Measurements from ENCODE around the gene PICK1. TPM values are rescaled to one million over a fixed set of nuclear protein-coding genes. Genes with fewer than 3 reads are reported as not detected.
"Not testable (repeated sequence)": the region's sequence is repeated elsewhere in the genome, so short reads cannot be mapped to it uniquely, and the experiment has no call there.

Gene PICK1
- total RNA-seq, 2 donors from 2014 or later: 15.7 to 17.5 TPM

GRCh38 chr22:38071421-38072321 is 14.5 kb downstream of the PICK1 start:
- intact Hi-C loops (cut with DNase I): loop anchor here in 1 of 2 donors (10.0 kb wide), 1 partner anchor 283 kb away; no protein-coding TSS in a partner anchor
- no peak for DNase-seq (ENCODE audit: low spot score)

- intact Hi-C loops (cut with DNase I): loop anchor here in 1 of 2 donors (10.0 kb wide), 1 partner anchor 282 kb away; no protein-coding TSS in a partner anchor
- no peak for DNase-seq (ENCODE audit: low spot score)
These were observed 15.3 kb downstream of the PICK1 start for GRCh38 chr22:38072322-38073149.

- intact Hi-C loops (cut with DNase I): loop anchor here in 1 of 2 donors (10.0 kb wide), 1 partner anchor 281 kb away; no protein-coding TSS in a partner anchor
- no peak for DNase-seq (ENCODE audit: low spot score)
These were observed 16.2 kb downstream of the PICK1 start for GRCh38 chr22:38073150-38074130.

- intact Hi-C loops (cut with DNase I): loop anchor here in 1 of 2 donors (10.0 kb wide), 1 partner anchor 280 kb away; no protein-coding TSS in a partner anchor
- DNase-seq (ENCODE audit: low spot score): no peak
These were observed 17.2 kb downstream of the PICK1 start for GRCh38 chr22:38074181-38075104.

- intact Hi-C loops (cut with DNase I): loop anchor here in 1 of 2 donors (10.0 kb wide), 1 partner anchor 280 kb away; no protein-coding TSS in a partner anchor
- no peak for DNase-seq (ENCODE audit: low spot score)
These were observed 18.1 kb downstream of the PICK1 start for GRCh38 chr22:38075105-38075825.

- intact Hi-C loops (cut with DNase I): loop anchor here in 1 of 2 donors (10.0 kb wide), 1 partner anchor 279 kb away; no protein-coding TSS in a partner anchor
These were observed 18.8 kb downstream of the PICK1 start for GRCh38 chr22:38075961-38076360.

GRCh38 chr22:38077096-38077495 is 19.9 kb downstream of the PICK1 start:
- intact Hi-C loops (cut with DNase I): loop anchor here in 1 of 2 donors (10.0 kb wide), 1 partner anchor 278 kb away; no protein-coding TSS in a partner anchor

More at GRCh38 chr22:38075961-38076360, 18.8 kb downstream of the PICK1 start:
- no peak for DNase-seq (ENCODE audit: low spot score)

GRCh38 chr22:38077595-38077994 is 20.4 kb downstream of the PICK1 start:
- DNase-seq (ENCODE audit: low spot score): no peak
- intact Hi-C loops (cut with DNase I): loop anchor here in 1 of 2 donors (10.0 kb wide), 1 partner anchor 277 kb away; no protein-coding TSS in a partner anchor

More at GRCh38 chr22:38077096-38077495, 19.9 kb downstream of the PICK1 start:
- DNase-seq (ENCODE audit: low spot score): no peak

- intact Hi-C loops (cut with DNase I): loop anchor here in 1 of 2 donors (10.0 kb wide), 1 partner anchor 277 kb away; no protein-coding TSS in a partner anchor
These were observed 21.0 kb downstream of the PICK1 start for GRCh38 chr22:38078046-38078840.

GRCh38 chr22:38079208-38079607 is 22.0 kb downstream of the PICK1 start:
- intact Hi-C loops (cut with DNase I): loop anchor here in 1 of 2 donors (10.0 kb wide), 1 partner anchor 276 kb away; no protein-coding TSS in a partner anchor
- not testable (repeated sequence) for DNase-seq (ENCODE audit: low spot score)

More at GRCh38 chr22:38078046-38078840, 21.0 kb downstream of the PICK1 start:
- DNase-seq (ENCODE audit: low spot score): no peak

- DNase-seq (ENCODE audit: low spot score): no peak
- intact Hi-C loops (cut with DNase I): loop anchor here in 1 of 2 donors (10.0 kb wide), 1 partner anchor 275 kb away; no protein-coding TSS in a partner anchor
These were observed 22.6 kb downstream of the PICK1 start for GRCh38 chr22:38079804-38080203.

- intact Hi-C loops (cut with DNase I): no loop called here
- no peak for DNase-seq (ENCODE audit: low spot score)
These were observed 23.3 kb downstream of the PICK1 start for GRCh38 chr22:38080474-38080849.

- no peak for DNase-seq (ENCODE audit: low spot score)
- intact Hi-C loops (cut with DNase I): no loop called here
These were observed 23.8 kb downstream of the PICK1 start for GRCh38 chr22:38080850-38081635.

GRCh38 chr22:38081636-38081940 is 24.4 kb downstream of the PICK1 start:
- DNase-seq (ENCODE audit: low spot score): no peak
- intact Hi-C loops (cut with DNase I): no loop called here
